GM18868 (cell line): ENCODE measurements around the gene TTC38.
A peak's percentile ranks its signal among the peaks of the same experiment; 100 is the strongest.

ENCODE experiments used
- ATAC-seq: cut with Tn5 transposase; IDR thresholded peaks from one replicate; pipeline ENCODE4 v1.9.1; 2021; ENCODE audit warnings: mild to moderate bottlenecking, moderate library complexity; ENCODE audit not compliant: unreplicated experiment

Gene TTC38

DNA sequence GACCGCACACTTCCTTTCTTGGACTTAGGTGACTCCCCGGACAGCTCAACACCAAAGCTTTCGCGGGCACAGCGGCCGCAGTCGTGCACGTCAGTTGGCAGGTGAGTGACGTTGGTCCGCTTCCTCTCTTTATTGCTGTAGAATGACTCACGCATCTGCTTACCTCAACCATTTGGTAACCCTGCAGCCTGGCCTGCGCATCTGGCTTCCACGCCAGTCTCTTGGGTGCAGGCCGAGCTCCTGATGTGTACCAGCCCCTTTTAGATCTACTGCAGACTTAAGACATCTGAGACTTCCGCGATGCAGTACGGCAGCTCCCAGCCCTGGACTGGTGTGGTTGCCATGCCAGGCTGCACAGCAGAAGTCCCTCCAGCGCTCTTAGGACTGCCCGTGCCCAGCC, 55.4 kb downstream of the TTC38 start:
- ATAC-seq: no peak

DNA sequence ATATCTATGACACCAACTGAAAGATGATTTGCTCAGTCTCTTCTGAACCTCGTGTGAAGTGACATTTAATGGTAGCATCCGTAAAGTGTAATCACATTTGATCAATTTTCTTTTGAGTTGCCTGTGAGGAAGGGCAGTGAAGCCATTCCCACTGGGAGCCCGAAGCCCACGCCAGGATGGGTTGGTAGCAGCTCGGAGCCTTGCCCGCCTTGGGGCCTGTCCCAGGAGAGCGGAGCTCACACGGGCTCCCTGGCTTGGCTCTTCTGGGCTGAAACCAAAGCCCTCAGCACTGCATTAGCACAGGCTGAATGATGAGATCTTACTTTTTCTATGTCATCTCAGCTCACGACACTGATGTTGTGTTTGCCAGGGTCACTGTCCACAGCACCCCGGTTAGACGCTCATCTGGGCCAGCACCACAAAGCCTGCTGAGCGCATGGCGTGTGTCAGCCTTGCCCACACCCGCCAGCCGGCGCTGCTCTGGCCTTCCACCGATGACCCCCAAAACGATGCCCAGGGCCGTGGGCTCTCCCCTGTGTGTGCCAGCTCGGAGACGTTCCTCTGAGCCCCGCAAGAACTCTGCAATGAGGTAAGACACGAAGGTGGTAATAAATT, 58.4 kb downstream of the TTC38 start:
- ATAC-seq: no peak

DNA sequence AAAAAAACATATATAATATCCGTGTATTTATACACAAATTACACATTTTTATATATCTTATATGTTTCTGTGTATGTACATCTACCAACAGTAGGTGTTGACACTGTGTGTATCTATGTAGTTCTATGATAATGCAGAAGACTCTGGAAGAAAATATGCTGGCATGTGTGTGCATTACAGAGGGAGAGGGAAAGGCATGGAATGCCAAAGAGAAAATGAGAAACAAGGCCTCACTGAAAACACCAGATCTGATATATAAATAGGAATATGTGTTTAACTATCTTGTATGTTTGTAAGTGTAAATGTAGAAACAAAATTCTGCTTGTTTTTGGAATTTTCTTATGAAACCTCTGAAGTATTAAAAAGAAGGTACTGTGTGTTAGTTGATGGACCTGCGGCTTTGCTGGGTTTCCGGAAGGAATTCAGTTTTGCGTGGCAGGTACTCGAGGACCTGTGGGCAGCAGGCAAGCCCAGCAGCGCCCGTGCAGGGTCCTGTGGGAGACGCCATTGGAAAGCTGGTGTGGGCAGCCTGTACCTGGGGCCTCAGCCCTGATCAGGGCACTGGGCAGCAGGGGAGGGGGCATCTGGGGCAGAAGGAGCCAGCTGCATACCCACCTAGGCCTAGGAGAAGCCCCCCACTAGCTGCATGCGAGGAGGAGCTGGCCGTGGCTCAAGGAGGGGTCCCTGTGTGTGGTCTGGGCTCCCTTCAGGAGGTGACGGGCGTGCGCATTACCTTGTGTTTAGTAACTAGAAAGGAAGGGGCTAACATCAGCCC, 60.1 kb downstream of the TTC38 start:
- no peak for ATAC-seq

DNA sequence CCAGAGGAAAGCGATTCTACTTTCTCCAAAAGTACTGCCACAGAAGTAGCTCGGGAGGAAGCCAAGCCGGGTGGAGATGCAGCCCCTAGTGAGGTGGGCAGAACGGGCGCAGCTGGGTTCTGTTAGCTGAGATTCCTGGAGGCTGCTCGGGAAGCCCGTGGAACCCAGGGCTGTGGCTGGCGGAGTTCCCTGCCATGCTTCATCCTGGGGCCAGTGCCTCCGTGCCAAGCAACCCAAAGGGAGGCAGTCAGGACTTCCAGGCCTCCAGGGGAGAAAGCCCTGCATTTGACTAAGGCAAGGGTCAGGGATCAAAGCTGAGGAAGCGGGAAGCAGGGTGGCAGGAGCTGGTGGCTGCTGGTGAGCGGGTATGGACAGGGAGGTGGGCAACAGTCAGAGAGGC, 61.0 kb downstream of the TTC38 start:
- no peak for ATAC-seq

DNA sequence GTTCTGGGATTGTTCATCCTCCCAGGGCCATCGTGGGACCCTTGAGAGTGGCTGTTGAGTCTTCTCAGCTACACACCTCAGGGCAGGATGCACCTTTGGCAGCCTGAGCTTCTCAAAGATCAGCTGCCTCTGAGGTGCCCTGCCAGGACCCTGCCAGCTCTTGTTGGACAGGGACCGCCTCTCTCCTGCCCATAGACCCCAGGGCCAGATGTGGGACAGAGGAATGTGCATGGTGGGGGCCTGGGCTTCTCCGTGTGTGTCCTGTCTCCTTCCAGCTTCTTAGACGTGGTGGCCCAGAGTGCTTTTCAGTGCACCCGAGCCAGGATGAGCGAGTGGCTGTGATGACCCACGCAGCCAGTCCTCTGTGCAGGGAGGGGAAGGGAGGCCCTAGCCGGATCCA, 61.8 kb downstream of the TTC38 start:
- ATAC-seq: no peak

DNA sequence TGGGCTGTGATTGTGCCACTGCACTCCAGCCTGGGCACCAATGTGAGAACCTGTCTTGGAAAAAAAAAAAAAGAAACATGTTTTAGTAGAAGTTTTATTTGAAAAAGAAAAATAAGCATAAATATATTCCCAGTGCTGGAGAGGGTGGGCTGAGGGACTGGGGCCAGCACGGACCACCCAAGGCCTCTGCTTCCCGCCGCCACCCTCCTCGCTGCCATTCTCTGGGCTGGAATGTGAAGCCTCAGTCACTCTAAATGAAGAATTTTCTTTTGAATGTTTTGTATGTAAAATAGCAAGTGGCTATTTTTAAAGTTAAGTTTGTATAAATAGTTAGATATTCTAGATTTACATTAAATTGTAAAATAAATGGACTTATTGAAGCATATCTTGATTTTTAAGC, 62.6 kb downstream of the TTC38 start:
- no peak for ATAC-seq

DNA sequence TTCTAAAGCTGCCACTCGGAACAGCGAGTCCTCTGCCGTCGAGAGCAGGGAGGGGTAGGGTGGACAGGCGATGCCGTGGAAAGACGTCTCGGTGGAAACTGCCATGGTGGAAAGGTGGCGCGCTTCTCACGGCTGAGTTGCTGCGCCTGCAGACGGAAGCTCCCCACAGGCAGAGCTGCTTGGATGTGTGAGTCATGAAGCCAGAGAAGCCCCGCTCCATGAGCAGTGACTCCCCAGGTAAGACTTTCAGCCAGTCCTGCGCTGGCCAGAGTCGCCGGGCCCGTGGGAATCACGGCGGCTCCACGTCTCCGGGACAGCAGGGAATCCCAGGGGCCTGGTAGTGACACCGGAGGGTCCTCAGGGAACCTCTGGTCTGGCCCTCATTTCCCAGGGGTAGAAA, 63.7 kb downstream of the TTC38 start:
- ATAC-seq: no peak

DNA sequence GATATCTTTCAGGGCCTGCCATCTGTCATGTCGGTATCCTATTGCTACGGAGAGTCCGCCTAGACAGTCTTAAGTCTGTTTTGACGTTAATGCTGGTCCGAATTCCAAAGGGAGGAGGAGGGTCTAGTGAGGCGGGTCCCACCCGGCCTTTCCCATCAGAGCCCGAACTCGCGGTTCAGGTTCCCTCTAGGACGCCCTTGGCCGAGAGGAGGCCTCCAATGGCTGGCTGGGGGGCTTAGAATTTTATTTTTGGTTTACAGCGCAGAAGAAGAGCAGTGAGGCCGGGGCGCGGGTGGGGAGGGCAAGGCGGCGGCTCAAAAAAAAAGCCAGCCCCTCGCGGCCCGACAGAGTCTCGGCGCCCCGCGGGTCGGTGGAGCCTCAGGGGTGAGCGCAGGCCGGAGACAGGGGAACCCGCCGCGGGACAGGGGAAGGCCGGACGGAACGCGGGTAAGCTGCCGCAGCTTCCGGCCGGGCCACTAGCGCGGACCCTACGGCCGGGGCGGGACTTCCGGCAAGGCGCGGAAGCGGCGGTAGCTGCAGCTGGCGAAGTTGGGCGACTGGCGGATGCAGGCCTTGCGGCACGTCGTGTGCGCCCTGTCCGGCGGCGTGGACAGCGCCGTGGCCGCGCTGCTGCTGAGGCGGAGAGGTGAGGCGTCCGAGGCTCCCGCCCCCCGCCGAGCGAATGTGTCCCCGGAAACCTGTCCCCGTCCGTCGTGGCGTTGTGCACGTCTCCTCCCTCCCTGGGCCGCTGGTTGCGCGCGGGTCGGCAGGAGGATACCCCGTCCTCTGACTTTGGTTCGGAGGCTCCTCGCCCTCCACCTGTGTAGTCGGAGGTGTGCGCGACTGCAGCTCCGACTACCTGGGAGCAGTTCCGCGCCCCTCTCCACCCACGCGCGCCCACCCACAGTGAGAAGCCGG, 67.7 kb downstream of the TTC38 start, which contains the start of gene TRMU:
Gene TRMU, plus strand, starts transcription at position 514 of the 918 bp plus-strand sequence. Its CDS starts 51 bp downstream, at position 565.
- ATAC-seq: peak; percentile 85

DNA sequence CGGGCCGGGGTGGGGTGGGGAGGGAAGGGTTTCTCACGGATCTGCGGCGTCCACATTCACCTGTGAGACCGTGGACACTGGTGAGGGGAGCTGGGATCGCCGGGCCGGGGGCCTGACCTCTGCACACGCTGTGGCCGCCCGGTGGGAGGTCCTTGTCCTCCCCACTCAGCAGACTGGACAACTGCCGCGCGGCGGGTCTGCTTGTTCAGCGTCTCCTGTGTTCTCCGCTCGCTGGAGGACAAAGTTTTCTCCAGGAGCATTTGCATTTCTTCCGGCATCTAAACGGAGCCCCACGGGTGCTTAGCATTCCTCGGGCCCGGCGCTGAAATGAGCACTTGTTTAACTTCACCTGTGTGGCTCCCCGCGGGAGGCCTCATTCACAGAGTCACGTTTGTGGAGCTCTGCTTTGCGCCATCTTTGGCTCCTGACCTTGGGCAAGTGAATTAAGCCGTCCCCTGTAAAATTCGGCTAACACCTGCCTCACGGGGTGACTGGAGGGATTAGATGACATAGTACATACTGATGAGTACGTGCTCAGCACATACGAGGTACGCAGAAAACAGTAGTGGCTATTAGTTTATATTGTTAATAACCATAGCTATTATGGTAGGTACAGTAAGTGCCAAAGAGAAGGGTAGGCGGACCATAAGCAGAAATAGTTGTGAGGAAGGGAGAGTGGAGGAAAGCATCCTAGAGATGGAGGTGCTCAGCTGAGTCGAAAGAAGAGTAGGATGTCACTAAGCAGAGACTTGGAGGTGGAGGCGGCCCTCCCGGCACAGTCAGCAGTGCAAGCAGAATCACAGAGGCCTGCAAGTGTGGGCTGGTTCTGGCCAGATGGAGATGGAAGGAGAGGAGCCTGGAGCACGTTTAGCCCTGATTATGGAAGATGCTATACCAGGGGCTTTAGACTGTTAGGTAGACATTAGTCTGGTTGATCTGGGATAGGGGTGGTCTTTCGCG, 68.6 kb downstream of the TTC38 start:
- ATAC-seq: no peak

DNA sequence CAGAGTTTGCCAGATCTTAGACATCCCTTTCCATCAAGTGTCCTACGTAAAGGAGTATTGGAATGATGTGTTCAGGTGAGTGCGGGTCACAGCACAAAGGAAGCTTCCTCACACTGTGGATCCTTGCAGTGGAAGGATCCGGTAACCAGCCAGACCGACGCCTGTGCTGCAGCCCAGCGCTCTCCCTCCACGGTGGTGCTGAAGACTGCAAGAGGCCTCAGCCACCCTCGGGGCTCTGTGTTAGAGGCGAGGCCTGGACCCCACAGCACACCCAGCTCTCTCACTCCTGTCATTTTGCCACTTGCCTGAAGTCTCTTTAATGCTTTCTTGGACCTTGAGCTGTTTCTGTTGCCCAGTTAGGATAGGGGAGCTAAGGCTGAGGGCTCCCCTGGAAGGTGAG, 70.1 kb downstream of the TTC38 start:
- no peak for ATAC-seq

DNA sequence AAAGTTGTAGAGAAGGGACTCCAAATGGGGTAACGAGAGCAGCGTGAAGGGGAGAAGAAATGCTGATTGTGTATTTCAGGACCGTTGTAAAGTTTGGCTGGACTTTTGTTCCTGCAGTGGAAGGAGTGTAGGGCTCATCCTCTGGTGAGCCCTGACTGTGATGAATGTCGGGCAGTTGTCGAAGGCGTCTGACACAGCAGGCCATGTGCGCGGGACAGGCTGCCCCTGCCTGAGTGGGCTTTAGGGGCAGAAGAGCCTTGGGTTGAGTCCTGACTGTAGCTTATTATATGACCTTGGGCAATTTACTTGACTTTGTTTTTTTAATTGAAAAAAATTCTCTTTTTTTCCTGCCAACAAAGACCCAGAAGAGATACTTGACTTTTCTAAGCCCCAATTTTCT, 70.8 kb downstream of the TTC38 start:
- ATAC-seq: no peak

DNA sequence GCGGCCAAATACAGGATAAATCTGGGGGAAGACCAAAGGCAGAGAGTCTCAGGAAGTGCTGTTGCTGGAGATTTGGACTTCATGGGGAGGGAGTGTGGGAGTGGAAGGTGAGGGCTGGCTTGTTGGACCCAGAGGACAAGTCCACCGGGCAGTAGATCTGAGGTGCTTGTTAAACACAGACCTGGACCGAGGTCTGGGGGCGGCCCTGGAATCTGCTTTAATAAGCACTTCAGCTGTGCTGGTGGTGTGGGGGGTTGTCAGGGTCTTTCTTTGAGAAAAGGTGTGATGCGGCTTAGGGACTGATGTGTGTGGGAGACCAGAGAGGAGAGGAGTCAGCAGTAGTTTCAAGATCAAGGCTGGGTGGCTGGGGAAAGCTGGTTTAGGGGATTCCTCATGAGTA, 72.1 kb downstream of the TTC38 start:
- ATAC-seq: no peak

DNA sequence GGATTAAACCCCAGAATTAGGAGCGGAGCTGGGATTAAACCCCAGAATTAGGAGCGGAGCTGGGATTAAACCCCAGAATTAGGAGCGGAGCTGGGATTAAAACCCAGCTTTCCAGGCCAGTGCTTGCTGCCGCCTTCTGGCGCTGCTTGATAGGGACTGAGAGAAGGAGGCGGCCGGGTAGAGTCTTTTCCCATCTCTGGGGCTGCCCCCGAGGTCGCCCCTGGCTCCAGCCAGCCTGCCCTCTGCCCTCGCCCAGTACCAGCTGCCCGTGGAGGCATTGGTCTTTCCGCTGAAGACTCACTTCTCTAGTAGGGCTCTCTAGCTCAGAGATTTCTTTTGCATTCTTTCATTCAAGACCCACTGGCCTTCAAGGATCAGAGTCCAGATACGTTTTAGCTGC, 72.9 kb downstream of the TTC38 start:
- ATAC-seq: no peak
